HG02943 (cell line): ENCODE results near the gene ETV6.

Experiments
- ATAC-seq: cut with Tn5 transposase; IDR thresholded peaks from one replicate; pipeline ENCODE4 v1.9.1; 2021; ENCODE audit warnings: mild to moderate bottlenecking, low read depth, moderate library complexity; ENCODE audit not compliant: unreplicated experiment

Gene ETV6

DNA sequence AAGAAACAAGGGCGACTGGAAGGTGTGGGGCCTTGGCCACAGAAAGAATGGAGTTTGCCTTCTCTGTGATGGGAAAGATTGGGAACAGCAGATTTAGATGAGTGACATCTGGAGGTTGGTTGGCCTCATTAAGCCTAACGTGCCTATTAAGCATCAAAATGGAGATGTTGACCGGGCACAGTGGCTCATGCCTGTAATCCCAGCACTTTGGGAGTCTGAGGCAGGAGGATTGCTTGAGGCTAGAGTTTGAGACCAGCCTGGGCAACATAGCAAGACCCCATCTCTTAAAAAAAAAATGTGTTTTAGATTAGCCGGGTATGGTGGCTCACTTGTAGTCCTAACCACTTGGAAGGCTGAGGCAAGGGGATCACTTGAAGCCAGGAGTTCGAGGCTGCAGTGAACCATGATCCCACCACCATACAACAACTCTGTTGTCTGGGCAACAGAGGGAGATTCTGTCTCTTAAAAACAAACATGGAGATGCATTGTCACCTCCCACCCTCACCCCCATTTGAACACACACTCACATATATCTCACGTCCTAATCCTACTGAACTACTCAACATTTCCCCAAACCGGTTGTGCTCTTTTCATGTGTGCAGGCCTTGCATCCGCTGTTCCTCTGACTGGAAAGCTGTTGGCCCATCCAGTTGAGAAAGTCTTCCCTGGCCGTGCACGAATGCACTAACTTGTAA is 172.1 kb downstream of the ETV6 start:
- ATAC-seq = no peak

DNA sequence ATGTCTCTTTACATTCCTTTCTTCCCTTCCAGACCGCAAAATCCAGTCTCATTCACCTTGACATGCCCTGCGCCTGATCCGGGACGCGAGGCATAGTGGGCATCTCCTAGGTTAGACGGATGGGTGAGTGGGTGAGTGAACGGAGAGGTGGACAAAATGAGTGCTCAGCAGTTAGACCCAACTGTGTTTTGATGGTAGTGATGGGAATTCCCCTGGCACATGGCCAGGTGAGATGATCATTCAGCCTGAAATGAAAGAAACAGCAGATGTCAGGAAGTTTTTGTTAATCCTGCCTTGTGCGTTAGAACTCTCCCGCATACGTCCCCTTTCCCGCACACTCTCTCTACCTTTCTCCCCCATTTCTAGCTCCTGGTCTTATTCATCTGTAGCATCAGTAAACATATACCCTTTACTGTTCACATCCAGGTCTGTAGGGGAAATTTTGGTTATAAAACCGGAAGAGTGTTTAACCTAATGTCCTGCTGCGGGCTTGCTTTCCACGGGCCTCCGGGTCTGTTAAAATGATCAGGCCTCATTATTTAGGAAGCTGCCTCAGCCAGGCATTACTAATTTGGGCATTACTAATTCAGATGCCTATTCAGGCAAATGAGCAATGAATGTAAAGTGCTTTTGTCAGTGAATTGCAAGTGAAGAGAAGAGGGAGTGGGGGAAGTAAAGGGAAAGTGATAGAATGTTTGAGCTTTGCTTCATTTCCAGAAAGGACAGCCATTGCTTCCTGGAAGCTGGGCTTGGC is 172.8 kb downstream of the ETV6 start:
- ATAC-seq = no peak

DNA sequence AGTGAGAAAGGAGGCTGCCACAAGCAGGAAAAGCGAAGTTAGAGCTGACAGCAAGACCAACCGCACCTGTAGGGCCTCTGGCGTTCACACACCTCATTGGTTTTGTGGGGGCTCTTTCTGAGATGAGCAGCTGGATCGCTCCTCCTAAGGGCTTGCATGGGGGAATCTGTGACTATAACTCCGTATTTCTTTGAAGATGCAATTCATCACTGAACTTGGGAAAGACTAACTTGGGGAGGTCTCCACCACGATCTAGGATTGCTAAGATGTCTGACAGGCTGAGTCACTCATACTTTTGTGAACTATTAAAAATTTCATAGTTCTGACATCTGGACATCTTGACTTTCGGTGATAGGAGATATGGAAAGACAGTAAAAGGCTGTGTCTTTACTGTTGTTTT is 173.6 kb downstream of the ETV6 start:
- no peak for ATAC-seq

DNA sequence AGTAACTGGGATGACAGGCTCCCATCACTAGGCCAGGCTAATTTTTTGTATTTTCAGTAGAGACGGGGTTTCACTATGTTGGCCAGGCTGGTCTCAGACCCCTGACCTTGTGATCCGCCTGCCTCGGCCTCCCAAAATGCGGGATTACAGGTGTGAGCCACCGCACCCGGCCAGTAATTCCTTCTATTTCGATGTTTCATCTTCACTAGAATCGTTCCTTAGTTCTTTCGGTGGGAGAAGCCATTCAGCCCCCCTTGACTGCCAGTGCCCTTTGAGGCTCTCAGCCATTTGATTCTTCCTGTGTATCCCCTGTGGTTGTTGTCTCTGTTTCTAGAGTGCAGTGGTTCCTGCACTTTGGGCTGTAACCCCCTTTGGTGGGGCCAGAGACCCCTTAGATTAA is 174.1 kb downstream of the ETV6 start:
- no peak for ATAC-seq

DNA sequence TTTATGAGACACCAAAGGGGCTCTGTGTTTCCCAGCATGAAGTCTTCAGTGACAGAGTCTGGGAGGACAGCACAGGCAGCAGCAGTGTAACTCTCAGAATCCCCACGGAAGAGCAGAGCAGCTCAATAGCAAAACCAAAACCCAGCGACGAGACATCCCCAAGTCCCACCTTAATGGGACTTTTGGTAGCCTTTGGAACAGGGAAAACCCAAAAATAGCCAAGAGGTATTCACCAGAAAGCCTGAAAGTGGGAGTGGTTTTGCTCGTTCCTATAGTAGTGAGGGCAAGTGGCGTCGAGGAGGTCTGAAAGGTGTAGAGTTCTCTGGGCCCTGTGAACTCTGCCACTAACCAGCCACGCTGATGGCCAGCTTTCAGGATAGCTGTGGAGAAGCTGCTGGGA is 174.6 kb downstream of the ETV6 start:
- no peak for ATAC-seq

DNA sequence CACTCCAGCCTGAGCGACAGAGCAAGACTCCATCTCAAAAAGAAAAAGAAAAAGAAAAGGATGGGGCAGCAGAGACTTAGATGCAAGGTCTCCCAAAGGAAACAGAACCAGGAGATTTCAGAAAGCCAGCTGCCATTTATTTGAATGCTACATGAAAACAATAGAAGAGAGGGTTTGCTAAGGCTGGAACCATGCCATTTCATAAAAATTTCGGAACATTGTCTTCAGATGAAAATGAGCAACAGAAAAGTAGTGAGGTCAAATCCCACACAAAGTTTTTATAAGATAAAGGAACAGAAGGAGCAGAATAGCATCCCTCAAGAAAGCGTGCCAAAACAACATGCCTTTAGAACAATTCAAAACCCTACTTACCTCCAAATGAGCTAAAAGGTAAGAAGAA is 175.3 kb downstream of the ETV6 start:
- no peak for ATAC-seq

DNA sequence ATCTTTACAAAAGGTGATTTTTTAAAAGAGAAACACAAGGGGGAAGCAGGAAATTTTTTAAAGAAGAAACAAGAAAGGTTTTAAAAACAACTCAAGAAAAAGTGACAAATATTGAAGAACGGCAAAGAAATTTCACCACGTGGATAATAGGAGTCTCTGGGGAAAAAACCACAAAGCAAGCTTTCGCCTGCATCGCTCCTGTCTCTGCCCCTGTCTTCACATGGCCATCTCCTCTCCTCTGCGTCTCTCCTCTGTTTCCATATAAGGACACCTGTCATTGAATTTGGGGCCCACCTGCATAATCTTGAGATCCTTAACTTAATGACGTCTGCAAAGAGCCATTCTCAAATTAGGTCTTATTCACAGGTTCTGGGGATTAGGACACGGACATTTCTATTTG is 175.8 kb downstream of the ETV6 start:
- ATAC-seq = no peak

DNA sequence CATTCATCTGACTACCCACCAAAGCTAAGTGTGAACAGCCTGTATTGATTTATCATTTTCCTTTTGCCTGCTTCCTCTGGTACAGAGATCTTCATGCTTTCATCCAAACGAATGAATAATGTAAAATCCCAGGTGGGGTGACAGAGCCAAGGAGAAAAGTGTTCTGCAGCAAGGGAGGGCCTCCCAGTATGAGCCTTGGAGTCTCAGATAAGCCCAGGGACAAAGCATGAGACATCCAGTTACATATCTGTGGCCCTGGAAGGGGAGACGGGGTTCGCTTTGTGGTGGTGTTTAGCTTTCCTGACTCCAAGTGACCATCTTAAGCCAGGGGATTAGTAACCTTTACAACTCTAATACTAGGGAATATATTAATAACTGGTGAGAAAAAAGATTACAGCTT is 177.1 kb downstream of the ETV6 start:
- no peak for ATAC-seq

DNA sequence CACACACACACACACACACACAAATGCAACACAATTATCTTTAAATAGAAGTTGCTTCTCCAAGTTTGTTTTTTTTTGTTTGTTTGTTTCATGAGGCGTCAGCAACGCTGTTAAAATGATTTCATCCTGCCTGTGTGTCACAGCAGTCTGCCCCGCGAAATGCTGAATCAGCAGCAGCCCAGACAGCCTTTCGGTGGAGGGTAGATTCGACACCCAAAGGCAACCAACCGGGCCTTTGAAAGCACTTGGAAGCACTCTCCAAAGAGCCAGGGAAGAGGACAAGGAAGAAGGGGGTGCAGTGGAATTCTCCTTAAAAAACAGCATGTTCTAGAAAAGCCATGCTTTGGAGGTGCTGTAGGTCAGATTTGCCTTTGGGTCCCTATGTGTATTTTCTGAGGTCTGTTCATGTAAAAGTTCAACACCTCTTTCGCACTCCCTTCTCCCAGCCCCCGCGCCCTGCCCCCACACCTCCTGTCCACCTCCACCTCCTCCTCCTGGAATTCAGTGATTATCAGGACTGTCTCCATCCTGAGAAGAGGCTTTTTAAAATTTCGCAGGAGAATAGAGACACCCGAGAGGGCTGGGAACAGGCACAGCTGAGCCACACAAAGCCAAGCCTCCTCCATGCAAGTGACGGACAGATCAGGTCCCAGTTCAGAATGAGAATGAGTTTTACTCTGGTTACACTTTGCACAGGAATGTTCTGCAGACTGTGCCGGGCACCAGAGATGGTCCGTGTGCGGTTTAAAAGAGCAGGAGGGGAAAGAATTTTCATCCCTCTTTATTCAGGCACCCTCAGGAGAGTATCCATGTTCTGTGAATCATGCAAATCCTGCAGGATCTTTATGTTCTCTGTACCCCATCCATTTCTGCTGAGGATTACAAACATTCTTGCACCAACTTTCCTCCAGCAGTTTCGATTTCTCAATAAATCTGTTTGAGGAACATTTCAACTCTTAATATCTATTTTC is 177.9 kb downstream of the ETV6 start:
- no peak for ATAC-seq

DNA sequence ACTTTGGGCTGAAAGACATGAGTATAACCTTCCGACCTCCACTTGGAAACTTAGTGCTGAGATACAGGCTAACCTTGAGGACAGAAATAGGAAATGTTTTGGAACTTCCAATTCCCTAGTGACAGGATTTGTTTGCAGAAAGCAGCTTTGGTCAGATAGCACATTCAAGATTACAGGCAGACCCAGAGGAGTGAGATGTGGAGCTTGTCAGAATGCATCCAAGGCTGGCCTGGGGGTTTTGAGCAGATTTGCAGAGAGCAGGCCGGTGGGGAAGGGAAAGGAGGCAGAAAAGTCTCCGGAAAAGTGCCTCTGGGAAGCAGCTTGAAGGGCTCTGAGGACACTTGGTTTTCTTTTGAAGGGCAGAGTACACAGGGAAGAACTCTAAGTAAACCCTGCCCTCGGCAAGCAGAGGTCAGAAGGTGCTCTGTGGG is 180.3 kb downstream of the ETV6 start:
- no peak for ATAC-seq

DNA sequence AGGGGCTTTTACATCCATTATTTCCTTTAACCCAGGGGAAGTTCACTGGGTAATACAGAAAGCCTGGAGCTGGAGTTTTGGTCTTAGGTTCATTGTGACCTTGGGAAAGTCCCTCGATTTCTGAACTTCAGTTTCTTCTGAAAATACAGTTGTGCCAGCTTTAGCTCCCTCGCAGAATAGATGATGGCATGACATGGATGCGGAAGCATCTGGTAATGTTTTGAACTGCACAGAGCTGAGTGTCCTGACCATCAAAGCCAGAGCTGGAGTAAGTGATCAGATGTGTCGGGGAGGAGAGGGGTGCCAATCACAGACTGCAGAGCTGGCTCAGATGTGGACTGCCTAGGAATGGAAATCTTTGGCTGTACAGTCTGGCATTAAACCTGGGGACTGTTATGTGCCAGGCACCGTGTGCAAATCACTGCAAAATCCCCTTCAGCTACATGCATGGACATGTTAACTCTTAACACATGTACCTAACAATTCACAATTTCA is 180.9 kb downstream of the ETV6 start:
- no peak for ATAC-seq

DNA sequence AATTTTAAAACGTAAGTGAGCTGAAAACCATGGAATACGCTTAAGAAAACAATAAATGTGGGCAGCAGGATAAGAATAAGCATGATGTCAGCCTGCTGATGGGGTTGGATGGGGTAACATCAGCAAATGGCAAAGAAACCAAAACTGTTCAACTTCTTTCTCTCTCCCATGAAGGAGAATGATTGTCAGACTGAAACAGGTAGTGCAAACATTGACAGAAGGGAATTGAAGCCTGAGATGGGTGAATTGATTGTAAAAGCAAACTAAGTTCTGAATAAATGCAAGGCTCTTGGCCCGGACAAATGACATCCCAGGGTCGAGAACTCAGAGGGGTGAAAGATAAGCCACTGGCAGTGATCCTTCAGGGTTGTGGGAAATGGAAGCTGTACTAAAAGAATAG is 182.6 kb downstream of the ETV6 start:
- no peak for ATAC-seq

DNA sequence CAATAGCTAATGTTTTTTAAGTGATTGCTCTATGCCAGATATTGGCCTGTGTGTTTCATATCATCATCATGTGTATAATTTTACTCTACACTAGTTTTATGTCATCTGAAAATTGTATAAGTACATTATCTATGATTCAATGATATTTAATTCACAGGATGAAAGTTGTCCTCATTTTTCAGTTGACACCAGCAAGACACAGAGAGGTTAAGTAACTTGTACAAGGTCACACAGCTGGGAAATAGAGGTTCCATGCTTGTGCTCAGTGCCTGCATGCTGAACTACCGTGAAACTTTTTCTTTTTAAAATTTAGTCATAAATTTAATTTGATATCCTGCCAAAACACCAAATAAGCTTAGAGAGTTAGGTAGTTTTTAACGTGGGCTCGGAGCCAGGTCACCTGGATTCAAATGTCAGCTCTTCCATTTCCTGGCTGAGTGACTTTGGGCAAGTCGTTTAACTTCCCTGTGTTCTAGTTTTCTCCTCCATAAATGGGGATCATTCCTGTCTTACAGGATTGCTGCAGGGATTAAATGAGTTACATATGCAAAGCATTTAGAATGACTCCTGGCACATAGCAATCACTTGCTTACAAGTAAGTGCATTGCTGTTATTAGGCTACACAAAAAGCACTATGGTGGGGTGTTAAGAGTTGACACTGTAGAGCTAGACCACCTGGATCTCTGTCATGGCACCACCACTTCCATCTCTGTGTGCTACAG is 183.9 kb downstream of the ETV6 start:
- ATAC-seq = no peak

DNA sequence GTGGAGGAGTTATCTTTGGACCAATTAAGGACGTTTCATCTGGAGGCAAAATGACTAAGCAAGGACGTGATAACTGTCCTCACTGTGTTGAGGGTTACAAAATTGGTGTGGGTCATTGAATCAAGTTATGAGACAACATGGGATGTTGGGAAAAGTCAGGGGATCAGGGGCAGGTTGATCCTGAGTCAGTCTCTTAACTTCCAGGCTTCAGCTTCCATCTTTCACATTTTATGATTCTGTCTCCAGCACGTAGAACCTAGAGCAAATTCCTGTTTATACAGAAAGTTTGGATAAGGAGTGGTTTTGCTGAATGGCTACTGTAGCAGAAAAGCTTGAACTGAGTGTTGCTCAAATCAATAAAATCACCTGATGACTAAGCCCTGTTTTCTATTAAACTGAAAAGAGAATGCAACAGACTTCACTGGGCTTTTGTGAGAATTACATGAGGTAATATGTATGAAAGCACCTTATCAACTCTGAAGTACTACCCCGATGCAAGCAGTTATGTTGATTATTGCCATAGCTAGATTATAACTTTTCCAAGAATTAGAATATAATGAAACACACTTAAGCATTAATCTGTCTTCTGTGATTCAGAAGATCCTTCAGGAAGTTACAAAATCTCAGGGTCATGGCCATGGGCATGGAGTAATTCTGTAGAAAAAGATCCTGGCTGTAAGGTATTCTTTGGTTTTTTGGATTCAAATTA is 184.8 kb downstream of the ETV6 start:
- ATAC-seq = no peak

DNA sequence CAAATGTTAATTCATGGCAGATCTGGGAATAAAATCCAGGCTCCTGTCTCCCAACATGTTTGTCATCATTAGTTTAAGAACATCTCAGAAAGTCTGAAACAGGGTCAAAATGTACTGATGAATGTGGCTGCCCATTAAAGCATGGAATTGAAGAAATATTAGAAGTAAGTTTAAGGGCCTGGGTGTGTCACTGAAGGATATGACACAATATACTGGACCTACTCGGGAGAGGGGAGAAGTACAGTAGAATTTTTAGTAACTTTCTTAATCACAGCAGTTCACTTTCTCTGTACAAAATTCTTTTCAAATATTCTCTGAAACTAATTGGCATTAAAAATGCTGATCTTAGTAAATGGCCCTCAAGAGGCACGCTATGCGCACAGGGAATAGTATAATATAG is 185.5 kb downstream of the ETV6 start:
- ATAC-seq = no peak

DNA sequence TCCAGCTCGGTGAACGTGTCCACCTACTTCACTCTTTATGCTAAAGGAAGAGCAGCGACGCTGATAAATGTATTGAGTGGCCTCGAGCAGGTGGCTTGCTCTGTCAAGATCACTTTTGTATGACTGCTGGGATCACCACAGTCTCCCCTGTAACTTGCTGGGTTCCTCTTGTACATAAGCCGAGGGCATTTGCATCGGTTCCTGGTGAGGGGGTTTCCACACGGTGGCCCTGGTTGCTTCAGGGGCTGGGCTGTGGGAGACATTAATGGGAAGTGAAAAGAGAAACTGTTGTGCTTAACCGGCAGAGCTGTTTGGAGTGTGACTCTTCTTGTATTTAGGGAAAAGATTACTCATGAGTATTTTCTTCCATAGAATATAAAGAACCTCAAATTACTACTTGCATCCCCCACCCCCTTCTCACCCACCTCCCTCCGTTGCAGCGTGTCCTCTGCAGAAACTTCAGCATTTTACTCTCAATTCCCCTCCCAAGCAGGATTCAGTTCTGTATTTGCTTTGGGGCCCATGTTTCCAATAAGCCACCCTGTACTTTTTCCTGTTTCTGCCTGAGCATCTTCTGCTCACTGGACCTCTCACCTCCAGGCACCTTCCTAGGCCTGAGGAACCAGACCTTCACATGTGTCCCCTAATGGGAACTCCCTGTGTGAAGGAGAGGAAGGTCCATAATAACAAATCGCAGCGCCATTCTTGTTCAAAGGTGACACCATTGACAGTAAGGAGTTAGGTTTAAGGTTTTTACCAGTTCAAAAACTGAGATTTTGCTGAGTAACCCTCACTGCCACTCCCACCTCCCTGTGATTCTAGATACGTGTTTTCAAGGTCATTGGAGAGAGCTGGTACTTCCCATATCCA is 187.0 kb downstream of the ETV6 start:
- ATAC-seq = peak; percentile 85

DNA sequence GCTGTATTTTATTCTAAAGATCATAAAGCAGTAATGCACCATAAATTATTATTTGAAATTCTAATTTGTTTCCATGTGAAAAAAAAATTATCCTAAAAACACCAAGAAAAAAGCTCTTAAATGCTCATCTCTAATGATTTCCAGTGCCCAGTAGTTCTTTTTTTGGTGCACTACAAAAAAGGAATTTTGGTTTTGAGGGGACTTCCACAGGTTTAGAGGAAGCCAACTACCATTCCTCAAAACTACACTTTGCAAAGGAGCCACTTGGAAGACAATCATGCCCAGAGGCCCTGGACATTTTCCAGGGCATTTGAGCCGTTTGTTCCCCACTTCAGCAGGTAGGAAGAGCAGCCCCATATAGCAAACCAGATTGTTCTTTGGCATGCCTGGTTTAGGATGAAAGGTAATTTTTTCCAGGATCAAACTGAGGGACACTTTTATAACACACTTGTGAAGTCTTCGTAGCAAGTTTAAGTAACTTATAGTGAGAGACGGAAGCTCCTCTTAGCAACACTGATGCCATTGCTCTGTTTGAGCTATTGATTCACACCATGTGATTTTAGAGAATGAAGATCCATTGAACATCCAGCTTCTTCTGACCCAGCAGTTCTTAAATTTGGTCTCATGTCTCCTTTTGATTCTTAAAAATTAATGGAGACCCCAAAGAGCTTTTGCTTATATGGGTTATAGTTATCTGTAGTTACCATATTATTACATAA is 187.9 kb downstream of the ETV6 start:
- no peak for ATAC-seq

DNA sequence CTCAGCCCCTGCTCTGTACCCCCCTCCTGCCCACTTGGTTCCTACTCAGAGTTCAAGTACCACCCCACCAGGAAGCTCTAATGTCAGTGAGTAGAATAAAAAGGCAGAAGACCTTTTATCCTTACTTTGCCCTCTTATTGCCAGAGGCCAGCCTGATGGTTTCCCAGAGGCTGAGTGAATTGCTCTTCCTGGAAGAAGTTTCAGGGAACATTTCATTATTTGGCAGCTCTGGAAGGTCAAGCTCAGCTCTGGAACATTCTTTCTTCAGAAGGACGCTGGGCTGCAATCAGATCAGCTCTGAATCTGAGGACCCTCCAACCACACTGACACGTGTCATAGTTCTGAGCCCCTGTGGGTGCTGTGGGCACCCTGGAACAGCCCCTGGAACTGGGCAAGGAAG is 188.9 kb downstream of the ETV6 start:
- no peak for ATAC-seq
